Stimulated activated CD8-positive, alpha-beta memory T cell treated with anti-CD3 and anti-CD28 coated beads, Interleukin-15, amount 100 ng/mL, for 48 hours (primary cell): ENCODE data around the gene FKTN.

Experiments used
- DNase-seq, 2 donors: peaks; one replicate each; pipeline ENCODE4 v3.0.0-alpha.2; 2020; ENCODE audit warnings: low read depth in 2 of 2

The FKTN gene

GRCh38 chr9:105632807-105633206 is 74.9 kb downstream of the FKTN start:
- DNase-seq, result no peak

- no peak for DNase-seq
These were observed 75.5 kb downstream of the FKTN start for GRCh38 chr9:105633411-105633810.

- no peak for DNase-seq
These were observed 78.4 kb downstream of the FKTN start for GRCh38 chr9:105636331-105636730.

GRCh38 chr9:105637787-105638395 is 80.0 kb downstream of the FKTN start:
- DNase-seq, result no peak

GRCh38 chr9:105639936-105640335 is 82.0 kb downstream of the FKTN start:
- no peak for DNase-seq

- no peak for DNase-seq
These were observed 85.9 kb downstream of the FKTN start for GRCh38 chr9:105643795-105644194.

- no peak for DNase-seq
These were observed 89.1 kb downstream of the FKTN start for GRCh38 chr9:105646879-105647594.

GRCh38 chr9:105647595-105648349 is 89.8 kb downstream of the FKTN start:
- DNase-seq, result no peak

- DNase-seq, result no peak
These were observed 93.9 kb downstream of the FKTN start for GRCh38 chr9:105651806-105652205.

GRCh38 chr9:105656131-105656921 is 98.4 kb downstream of the FKTN start:
- no peak for DNase-seq

GRCh38 chr9:105658351-105658750 is 100.4 kb downstream of the FKTN start:
- DNase-seq, result no peak

- DNase-seq, result no peak
These were observed 103.1 kb downstream of the FKTN start for GRCh38 chr9:105661011-105661410.

GRCh38 chr9:105662184-105663104 is 104.5 kb downstream of the FKTN start, which contains the start of gene TAL2:
TAL2 (plus strand) TSS chr9:105662457; CDS start chr9:105662497, 40 bp downstream.
- no peak for DNase-seq

GRCh38 chr9:105663914-105664313 is 106.0 kb downstream of the FKTN start:
- no peak for DNase-seq

- DNase-seq, result no peak
These were observed 109.9 kb downstream of the FKTN start for GRCh38 chr9:105667867-105668266.

- DNase-seq, result no peak
These were observed 112.4 kb downstream of the FKTN start for GRCh38 chr9:105670315-105670714.

- DNase-seq, result no peak
These were observed 112.8 kb downstream of the FKTN start for GRCh38 chr9:105670775-105671174.

GRCh38 chr9:105672711-105673234 is 114.8 kb downstream of the FKTN start:
- no peak for DNase-seq

- DNase-seq, result no peak
These were observed 116.0 kb downstream of the FKTN start for GRCh38 chr9:105673850-105674387.

- no peak for DNase-seq
These were observed 118.5 kb downstream of the FKTN start for GRCh38 chr9:105676351-105676923.
